Endothelial cell (in vitro differentiated cells): ENCODE measurements around the gene ADAM12. TPM values are rescaled to one million over a fixed set of nuclear protein-coding genes. Genes with fewer than 3 reads are reported as not detected.

Source experiments
- DNase-seq: peaks from one replicate; pipeline ENCODE4 v3.0.0; 2021; ENCODE audit warnings: low spot score
- H3K27ac Mint-ChIP-seq: one replicate; pipeline ENCODE4 v1.8.0; 2021; ENCODE audit warnings: mixed read lengths, inconsistent platforms; ENCODE audit not compliant: unreplicated experiment
- H3K27me3 Mint-ChIP-seq: one replicate; pipeline ENCODE4 v1.8.0; 2021; ENCODE audit warnings: mild to moderate bottlenecking, moderate library complexity, mixed read lengths, inconsistent platforms; ENCODE audit not compliant: unreplicated experiment
- H3K36me3 Mint-ChIP-seq: one replicate; pipeline ENCODE4 v1.8.0; 2021; ENCODE audit warnings: mild to moderate bottlenecking, low read depth, mixed read lengths, inconsistent platforms; ENCODE audit not compliant: unreplicated experiment
- H3K4me1 Mint-ChIP-seq: one replicate; pipeline ENCODE4 v1.8.0; 2021; ENCODE audit warnings: mild to moderate bottlenecking, mixed read lengths, inconsistent platforms; ENCODE audit not compliant: unreplicated experiment
- H3K4me3 Mint-ChIP-seq: one replicate; pipeline ENCODE4 v1.8.0; 2021; ENCODE audit warnings: mild to moderate bottlenecking, mixed read lengths, inconsistent platforms; ENCODE audit not compliant: unreplicated experiment
- H3K9me3 Mint-ChIP-seq: one replicate; pipeline ENCODE4 v1.8.0; 2021; ENCODE audit warnings: mixed read lengths, inconsistent platforms; ENCODE audit not compliant: unreplicated experiment
- total RNA-seq: library from RNA; stranded (reverse); fragmentation: NEBNext Ultra II Directional; extraction: Animal tissue kit (Norgen Biotek cat#: 25700); gene quantifications from one replicate; pipeline ENCODE4 v1.2.1, GENCODE V29; 2021; ENCODE audit not compliant: unreplicated experiment
- TF ChIP-seq, protein P1 (sequence below): fragments of 200-600 bp; sonication (generic); IDR thresholded peaks from one replicate; pipeline ENCODE4 v1.5.0; 2021; ENCODE audit warnings: antibody characterized with exemption; ENCODE audit not compliant: unreplicated experiment

ADAM12 gene
- total RNA-seq, 1 donor from 2014 or later, result 9.0 TPM

DNA sequence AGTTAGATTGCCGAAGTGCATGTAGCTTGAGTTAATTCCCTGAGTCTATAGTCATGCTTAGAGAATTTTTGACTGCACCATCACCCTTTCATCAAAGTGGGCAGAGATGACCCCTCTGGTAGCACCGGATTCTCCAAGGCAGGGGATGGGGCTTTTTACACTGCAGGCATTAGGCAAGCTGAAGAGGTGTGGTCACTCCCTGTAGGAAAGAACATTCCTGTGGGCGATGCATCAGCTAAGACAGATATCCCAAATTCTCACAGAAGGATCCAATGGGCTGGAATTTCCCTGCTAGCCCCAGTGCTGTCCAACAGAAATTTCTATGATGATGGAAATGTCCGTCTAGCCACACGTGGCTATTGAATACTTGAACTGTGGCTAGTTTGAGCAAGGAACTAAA, 118.2 kb downstream of the ADAM12 start:
- Mint-ChIP-seq H3K27me3 (peaks cover 4% of the 10 kb centered on the region), H3K36me3 (peaks cover 10% of the 10 kb centered on the region), H3K27ac (no peak overlapping the region), H3K9me3 (no peaks in the 10 kb centered on the region), H3K4me3 (no peak overlapping the region), H3K4me1 (peaks cover 4% of the 10 kb centered on the region)
- DNase-seq, result no peak
- TF ChIP-seq, protein P1, sequence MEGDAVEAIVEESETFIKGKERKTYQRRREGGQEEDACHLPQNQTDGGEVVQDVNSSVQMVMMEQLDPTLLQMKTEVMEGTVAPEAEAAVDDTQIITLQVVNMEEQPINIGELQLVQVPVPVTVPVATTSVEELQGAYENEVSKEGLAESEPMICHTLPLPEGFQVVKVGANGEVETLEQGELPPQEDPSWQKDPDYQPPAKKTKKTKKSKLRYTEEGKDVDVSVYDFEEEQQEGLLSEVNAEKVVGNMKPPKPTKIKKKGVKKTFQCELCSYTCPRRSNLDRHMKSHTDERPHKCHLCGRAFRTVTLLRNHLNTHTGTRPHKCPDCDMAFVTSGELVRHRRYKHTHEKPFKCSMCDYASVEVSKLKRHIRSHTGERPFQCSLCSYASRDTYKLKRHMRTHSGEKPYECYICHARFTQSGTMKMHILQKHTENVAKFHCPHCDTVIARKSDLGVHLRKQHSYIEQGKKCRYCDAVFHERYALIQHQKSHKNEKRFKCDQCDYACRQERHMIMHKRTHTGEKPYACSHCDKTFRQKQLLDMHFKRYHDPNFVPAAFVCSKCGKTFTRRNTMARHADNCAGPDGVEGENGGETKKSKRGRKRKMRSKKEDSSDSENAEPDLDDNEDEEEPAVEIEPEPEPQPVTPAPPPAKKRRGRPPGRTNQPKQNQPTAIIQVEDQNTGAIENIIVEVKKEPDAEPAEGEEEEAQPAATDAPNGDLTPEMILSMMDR, result no peak

DNA sequence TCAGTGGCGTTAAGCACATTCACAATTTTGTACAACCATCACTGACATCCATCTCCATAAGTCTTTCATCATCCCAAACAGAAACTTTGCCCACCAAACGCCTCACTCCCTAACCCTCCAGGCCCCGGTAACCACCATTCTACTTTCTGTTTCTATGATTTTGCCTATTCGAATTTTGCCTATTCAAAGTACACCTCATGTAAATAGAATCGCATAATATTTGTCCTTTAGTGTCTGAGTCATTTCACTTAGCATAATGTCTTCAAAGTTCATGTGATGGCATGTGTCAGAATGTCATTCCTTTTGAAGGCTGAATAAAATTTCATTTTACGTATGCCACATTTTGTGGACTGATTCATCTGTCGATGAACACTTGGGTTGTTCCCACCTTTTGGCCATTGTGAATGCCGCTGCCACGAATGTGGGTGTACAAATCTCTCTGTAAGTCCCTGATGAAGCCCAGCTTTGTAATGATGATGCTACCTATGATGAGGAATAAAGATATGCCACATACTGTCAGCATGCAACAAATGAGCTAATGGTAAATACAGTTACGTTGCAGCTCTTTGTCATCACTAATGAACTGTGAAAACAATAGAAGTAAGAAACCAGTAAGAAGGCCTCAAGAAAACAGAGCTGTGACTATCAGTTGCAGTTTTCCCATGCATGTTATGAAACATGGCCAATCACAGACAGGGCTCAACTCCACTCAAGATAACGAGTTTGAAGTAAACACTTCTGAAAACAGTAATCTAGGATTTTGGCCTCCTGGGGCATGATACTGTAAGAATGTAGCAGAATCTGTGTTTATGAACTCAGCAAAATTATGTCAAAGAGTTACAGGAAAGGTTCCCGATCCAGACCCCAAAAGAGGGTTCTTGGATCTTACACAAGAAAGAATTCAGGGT, 120.0 kb downstream of the ADAM12 start:
- TF ChIP-seq, protein P1, result no peak
- H3K4me3 Mint-ChIP-seq, result no peak overlapping the region
- H3K27ac Mint-ChIP-seq, result no peak overlapping the region
- H3K36me3 Mint-ChIP-seq, result peaks cover 10% of the 10 kb centered on the region
- peaks cover 5% of the 10 kb centered on the region for H3K4me1 Mint-ChIP-seq
- H3K27me3 Mint-ChIP-seq, result peaks cover 3% of the 10 kb centered on the region
- no peaks in the 10 kb centered on the region for H3K9me3 Mint-ChIP-seq
- DNase-seq, result no peak

DNA sequence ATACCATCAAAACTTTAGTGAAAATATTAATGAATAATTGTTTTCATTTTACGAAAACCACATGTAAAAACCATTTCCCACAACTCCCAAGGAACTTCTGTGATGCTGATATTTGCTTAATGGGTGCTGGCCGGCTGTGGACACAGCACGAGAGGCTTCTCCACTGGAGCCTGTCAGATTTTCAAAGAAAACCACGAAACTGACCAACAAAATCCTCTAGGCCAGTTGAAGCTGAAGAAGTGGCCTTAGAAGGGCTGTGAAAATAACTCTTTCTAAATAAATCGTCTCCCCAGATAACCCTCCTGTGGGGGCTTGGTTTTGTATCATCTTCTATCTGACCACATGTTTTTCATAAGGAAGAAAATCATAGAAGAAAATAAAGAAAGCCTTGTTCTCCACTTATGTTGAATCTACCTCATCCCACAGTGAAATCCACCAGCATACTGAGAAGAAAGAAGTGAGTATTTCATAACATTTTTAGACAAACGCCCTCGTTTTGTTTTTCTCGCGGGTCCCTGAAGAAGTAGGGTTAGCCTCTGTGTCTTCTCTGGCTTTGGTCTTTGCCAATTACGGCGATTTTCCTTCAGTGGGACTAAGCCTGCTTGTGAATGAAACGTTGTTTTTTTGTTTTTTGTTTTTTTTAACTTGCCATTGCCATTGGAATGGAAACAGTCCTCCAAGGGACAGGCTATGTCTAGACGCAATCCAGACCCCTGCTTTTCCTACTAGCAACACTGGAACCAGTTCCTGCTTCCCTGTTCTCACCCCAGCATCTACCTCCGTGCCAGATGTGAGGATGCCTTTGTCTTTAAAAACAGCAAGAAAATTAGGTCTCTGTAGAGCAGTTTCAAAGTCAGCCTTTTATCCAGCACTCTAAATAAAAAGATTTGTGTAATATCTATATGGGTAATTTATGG, 123.9 kb downstream of the ADAM12 start:
- TF ChIP-seq, protein P1, result no peak
- Mint-ChIP-seq H3K4me3 (no peak overlapping the region), H3K9me3 (no peaks in the 10 kb centered on the region), H3K27me3 (no peaks in the 10 kb centered on the region), H3K27ac (no peak overlapping the region), H3K4me1 (peaks cover 6% of the 10 kb centered on the region), H3K36me3 (peaks cover 10% of the 10 kb centered on the region)
- DNase-seq, result no peak

DNA sequence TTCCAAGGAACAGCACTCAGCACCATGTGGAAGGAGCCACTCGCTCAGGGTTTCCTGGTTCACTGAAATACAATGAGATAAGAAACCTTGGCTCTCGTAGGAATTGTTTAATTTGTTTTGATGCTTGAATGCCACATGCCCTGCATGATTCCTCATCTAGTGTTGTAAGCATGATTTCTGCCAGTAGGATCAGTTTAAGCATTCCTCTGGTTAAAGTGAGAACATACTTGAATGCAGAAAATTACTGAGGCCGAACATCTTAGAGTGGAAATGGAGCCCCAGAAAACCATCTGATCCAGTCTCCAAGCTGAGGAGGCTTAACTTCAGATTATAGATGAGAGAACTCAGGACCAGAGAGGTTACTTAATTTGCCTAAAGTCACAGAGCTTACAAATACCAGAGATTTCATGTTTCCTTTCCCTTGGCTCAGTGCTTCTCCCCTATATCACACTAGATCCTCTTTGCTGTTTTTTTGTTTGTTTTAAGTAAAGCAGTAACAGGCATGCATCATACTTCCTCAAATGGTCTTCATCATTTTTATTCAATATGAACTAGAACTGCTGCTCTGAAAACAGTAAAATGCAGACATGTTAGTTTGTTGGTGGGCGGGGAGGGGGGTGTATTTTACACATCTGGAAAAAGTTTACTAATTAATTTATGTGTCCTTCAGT, 125.1 kb downstream of the ADAM12 start:
- Mint-ChIP-seq H3K36me3 (peaks cover 10% of the 10 kb centered on the region), H3K9me3 (no peaks in the 10 kb centered on the region), H3K27me3 (no peaks in the 10 kb centered on the region), H3K4me3 (no peak overlapping the region), H3K4me1 (peaks cover 6% of the 10 kb centered on the region), H3K27ac (no peak overlapping the region)
- DNase-seq, result no peak
- TF ChIP-seq, protein P1, result no peak
